Cardiac fibroblast (primary cell): Measurements from ENCODE around the gene FAM184A.

Experiments used
- DNase-seq, 2 donors: peaks; one replicate each; pipeline versions ENCODE4 v3.0.0 to v3.0.0-alpha.2; 2010; ENCODE audit warnings: low read depth in 2 of 2
- H3K4me3 ChIP-seq, 2 donors: replicated peaks in 1 of 2; 1 replicate in 1 of 2; 2 replicates in 1 of 2; pipeline ENCODE4 v1.5.1; 2011; ENCODE audit warnings: low read depth in 2 of 2, low read length in 2 of 2, mild to moderate bottlenecking in 2 of 2, moderate library complexity in 1 of 2
- CTCF ChIP-seq: IDR thresholded peaks from one replicate; pipeline ENCODE4 v1.5.1; 2011; ENCODE audit warnings: low read depth, mild to moderate bottlenecking, low read length, inconsistent platforms

The FAM184A gene

GRCh38 chr6:119077643-119078375 is 655 bp downstream of the FAM184A start:
- peak overlapping the region; percentile 46 to 61 for H3K4me3 ChIP-seq
- DNase-seq: peak; percentile 8 to 9

GRCh38 chr6:119077391-119077642 is 1.1 kb downstream of the FAM184A start:
- DNase-seq: no peak
- TF ChIP-seq CTCF: no peak
- H3K4me3 ChIP-seq: no peak overlapping the region

More at GRCh38 chr6:119077643-119078375, 655 bp downstream of the FAM184A start:
- no peak for TF ChIP-seq CTCF

- peak in 1 of 2 donors; percentile 1 for DNase-seq
- no peak for TF ChIP-seq CTCF
- H3K4me3 ChIP-seq: no peak overlapping the region
These were observed 1.7 kb downstream of the FAM184A start for GRCh38 chr6:119076576-119077390.

- no peak overlapping the region for H3K4me3 ChIP-seq
- DNase-seq: no peak
- no peak for TF ChIP-seq CTCF
These were observed 2.3 kb downstream of the FAM184A start for GRCh38 chr6:119076173-119076572.

- no peak overlapping the region for H3K4me3 ChIP-seq
- no peak for DNase-seq
- no peak for TF ChIP-seq CTCF
These were observed 3.1 kb downstream of the FAM184A start for GRCh38 chr6:119075200-119075981.

GRCh38 chr6:119073307-119074051 is 5.0 kb downstream of the FAM184A start:
- no peak for TF ChIP-seq CTCF
- DNase-seq: no peak

More at GRCh38 chr6:119073307-119074051, 5.0 kb downstream of the FAM184A start:
- no peak overlapping the region for H3K4me3 ChIP-seq
